SK-N-SH treated with all-trans-retinoic acid at 6 μM for 48 hours (cell line): Measurements from ENCODE around the gene PTPRG.
A peak's percentile ranks its signal among the peaks of the same experiment; 100 is the strongest.

Source experiments
- ATAC-seq: fragments of 200-7000 bp; cut with Tn5 transposase; 3 replicates; pipeline ENCODE4 v1.9.1; 2020; ENCODE audit warnings: mild to moderate bottlenecking, moderate library complexity
- ARNTL ChIP-seq: fragments of 450-650 bp; formaldehyde crosslinking; IDR thresholded peaks from 2 replicates; pipeline ENCODE4 v1.5.0; 2020; ENCODE audit warnings: low read depth, mild to moderate bottlenecking, moderate library complexity, borderline replicate concordance
- CSDC2 ChIP-seq: fragments of 250-450 bp; sonication (Bioruptor Pico); IDR thresholded peaks from 2 replicates; pipeline ENCODE4 v1.5.0; 2020; ENCODE audit warnings: mild to moderate bottlenecking, moderate library complexity
- ESRRG ChIP-seq: fragments of 250-450 bp; sonication (Bioruptor Pico); IDR thresholded peaks from 2 replicates; pipeline ENCODE4 v1.6.1; 2021; ENCODE audit warnings: mild to moderate bottlenecking
- GLIS3 ChIP-seq: fragments of 250-450 bp; sonication (Bioruptor Pico); IDR thresholded peaks from 2 replicates; pipeline ENCODE4 v1.5.0; 2020; ENCODE audit warnings: mild to moderate bottlenecking, moderate library complexity
- ISL1 ChIP-seq: fragments of 250-450 bp; sonication (Bioruptor Pico); IDR thresholded peaks from 2 replicates; pipeline ENCODE4 v2.1.2; 2022; ENCODE audit warnings: mild to moderate bottlenecking, moderate library complexity
- OSR1 ChIP-seq: fragments of 250-450 bp; sonication (Bioruptor Pico); IDR thresholded peaks from 2 replicates; pipeline ENCODE4 v1.8.0; 2022; ENCODE audit warnings: moderate library complexity, mild to moderate bottlenecking, inconsistent platforms
- PPARA ChIP-seq: fragments of 250-450 bp; sonication (Bioruptor Pico); IDR thresholded peaks from 2 replicates; pipeline ENCODE4 v1.5.0; 2020; ENCODE audit warnings: mild to moderate bottlenecking, borderline replicate concordance
- RARB ChIP-seq: fragments of 250-450 bp; sonication (Bioruptor Pico); IDR thresholded peaks from 2 replicates; pipeline ENCODE4 v1.8.0; 2021; ENCODE audit warnings: mild to moderate bottlenecking, moderate library complexity
- SNAI2 ChIP-seq: fragments of 250-450 bp; sonication (Bioruptor Pico); IDR thresholded peaks from 2 replicates; pipeline ENCODE4 v1.5.0; 2020; ENCODE audit warnings: mild to moderate bottlenecking, moderate library complexity
- TCF4 ChIP-seq: fragments of 250-450 bp; sonication (Bioruptor Pico); IDR thresholded peaks from 2 replicates; pipeline ENCODE4 v1.8.0; 2021; ENCODE audit warnings: mild to moderate bottlenecking, moderate library complexity, borderline replicate concordance
- TOX ChIP-seq: fragments of 250-450 bp; sonication (Bioruptor Pico); IDR thresholded peaks from 2 replicates; pipeline ENCODE4 v1.8.0; 2021; ENCODE audit warnings: mild to moderate bottlenecking, moderate library complexity, borderline replicate concordance
- ZC3H10 ChIP-seq: fragments of 250-450 bp; sonication (Bioruptor Pico); IDR thresholded peaks from 2 replicates; pipeline ENCODE4 v1.5.1; 2021; ENCODE audit warnings: mild to moderate bottlenecking, moderate library complexity
- ZNF70 ChIP-seq: fragments of 450-650 bp; formaldehyde crosslinking; IDR thresholded peaks from 2 replicates; pipeline ENCODE4 v1.5.0; 2020; ENCODE audit warnings: mild to moderate bottlenecking, moderate library complexity
- ZNF8 ChIP-seq: fragments of 450-650 bp; formaldehyde crosslinking; IDR thresholded peaks from 2 replicates; pipeline ENCODE4 v1.5.0; 2020; ENCODE audit warnings: mild to moderate bottlenecking, moderate library complexity
- TF ChIP-seq, protein P1 (sequence below): fragments of 250-450 bp; sonication (Bioruptor Pico); IDR thresholded peaks from 2 replicates; pipeline ENCODE4 v1.8.0; 2020; ENCODE audit warnings: mild to moderate bottlenecking, moderate library complexity, borderline replicate concordance
- TF ChIP-seq, protein P2 (sequence below): fragments of 250-450 bp; sonication (Bioruptor Pico); IDR thresholded peaks from 2 replicates; pipeline ENCODE4 v1.5.0; 2020; ENCODE audit warnings: mild to moderate bottlenecking, moderate library complexity
- TF ChIP-seq, protein P3 (sequence below): fragments of 250-450 bp; sonication (Bioruptor Pico); IDR thresholded peaks from 2 replicates; pipeline ENCODE4 v1.5.1; 2020; ENCODE audit warnings: low read depth, mild to moderate bottlenecking, moderate library complexity
- TF ChIP-seq, protein P4 (sequence below): fragments of 250-450 bp; sonication (Bioruptor Pico); IDR thresholded peaks from 2 replicates; pipeline ENCODE4 v1.8.0; 2021; ENCODE audit warnings: low read depth, mild to moderate bottlenecking, moderate library complexity, borderline replicate concordance

Gene PTPRG

DNA sequence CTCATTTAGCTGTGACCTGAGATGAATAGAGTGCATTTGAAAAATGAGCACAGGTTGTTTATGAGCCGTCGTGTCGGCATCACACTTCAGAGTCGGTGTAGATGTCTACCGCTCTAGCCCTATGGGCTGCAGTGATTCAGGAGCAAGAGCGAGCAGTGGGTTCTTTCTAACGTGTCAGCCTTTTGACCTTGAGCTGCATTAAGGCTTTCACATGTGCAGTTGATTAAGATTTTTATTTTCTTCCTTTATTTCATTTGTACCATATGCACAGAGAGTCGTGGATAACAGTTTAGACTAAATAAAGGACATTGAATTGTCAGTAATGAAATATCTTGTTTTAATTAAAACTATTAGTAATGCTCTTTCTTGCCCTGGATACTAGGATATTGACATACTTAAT is 368.2 kb downstream of the PTPRG start:
- TF ChIP-seq TCF4 (peak; percentile 88), SNAI2 (CRISPR knock-in tag) (no peak)
- no peak for ATAC-seq

DNA sequence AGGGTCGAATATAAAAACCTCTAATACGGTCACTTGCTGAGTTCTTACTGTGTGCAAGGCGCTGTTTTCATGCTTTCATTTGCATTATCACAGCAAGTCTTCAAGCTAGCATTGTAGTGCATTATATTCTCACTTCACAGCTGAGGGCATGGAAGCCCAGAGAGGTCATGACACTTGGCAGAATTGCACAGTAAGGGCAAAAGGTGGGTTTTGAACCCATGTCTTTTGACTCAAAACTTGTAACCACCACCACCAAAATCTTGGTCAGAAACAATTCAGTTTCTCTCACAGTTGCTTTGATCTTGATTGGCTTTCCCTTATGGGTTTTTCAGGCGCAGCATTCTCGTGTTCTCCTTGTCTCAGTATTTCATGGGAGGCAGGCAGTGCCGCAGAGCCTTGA is 371.1 kb downstream of the PTPRG start:
- no peak for ATAC-seq
- TF ChIP-seq, protein P1, sequence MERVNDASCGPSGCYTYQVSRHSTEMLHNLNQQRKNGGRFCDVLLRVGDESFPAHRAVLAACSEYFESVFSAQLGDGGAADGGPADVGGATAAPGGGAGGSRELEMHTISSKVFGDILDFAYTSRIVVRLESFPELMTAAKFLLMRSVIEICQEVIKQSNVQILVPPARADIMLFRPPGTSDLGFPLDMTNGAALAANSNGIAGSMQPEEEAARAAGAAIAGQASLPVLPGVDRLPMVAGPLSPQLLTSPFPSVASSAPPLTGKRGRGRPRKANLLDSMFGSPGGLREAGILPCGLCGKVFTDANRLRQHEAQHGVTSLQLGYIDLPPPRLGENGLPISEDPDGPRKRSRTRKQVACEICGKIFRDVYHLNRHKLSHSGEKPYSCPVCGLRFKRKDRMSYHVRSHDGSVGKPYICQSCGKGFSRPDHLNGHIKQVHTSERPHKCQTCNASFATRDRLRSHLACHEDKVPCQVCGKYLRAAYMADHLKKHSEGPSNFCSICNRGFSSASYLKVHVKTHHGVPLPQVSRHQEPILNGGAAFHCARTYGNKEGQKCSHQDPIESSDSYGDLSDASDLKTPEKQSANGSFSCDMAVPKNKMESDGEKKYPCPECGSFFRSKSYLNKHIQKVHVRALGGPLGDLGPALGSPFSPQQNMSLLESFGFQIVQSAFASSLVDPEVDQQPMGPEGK (CRISPR knock-in tag) = no peak
- TF ChIP-seq ZNF70 (CRISPR knock-in tag) = no peak
- TF ChIP-seq RARB (CRISPR knock-in tag) = no peak

DNA sequence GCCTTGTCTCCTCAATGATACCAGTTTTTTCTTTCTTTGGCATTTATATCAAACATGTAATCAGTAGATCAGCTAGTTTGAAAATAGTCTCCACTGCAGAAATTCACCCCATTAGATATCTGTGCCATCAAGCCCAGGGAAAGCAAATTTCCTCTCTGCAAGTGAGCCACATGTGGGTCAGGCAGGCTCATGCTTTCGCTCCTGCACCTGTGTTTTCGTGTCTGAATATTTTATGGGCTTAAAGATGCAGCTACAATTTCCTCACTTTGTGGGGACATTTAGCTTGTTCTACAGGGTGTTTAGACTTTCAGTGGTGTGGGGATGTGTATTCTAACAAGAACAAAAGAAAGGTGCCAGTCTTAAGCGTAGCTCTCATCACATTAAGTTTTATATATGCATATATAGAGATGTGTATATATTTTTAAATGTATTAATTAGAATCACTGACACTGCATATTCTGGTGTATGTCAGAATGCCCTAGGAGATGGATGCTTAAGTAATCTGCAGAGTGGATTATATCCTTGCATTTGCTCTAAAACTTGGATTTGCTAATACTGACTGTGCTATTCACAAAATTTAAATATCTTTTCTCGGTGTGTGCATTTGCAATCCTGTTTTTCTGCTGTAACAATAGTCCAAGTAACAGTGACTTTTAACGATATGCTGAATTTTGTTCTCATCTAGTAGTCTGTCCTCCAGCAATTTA is 372.6 kb downstream of the PTPRG start:
- no peak for ATAC-seq
- TF ChIP-seq ZNF70 (CRISPR knock-in tag) (no peak), ZC3H10 (CRISPR knock-in tag) (no peak), ARNTL (CRISPR knock-in tag) (no peak), OSR1 (CRISPR knock-in tag) (no peak), ZNF8 (no peak), PPARA (CRISPR knock-in tag) (no peak), CSDC2 (CRISPR knock-in tag) (no peak), TCF4 (no peak), ISL1 (no peak), TOX (no peak)
- TF ChIP-seq, protein P1 (CRISPR knock-in tag) = no peak
- TF ChIP-seq, protein P2, sequence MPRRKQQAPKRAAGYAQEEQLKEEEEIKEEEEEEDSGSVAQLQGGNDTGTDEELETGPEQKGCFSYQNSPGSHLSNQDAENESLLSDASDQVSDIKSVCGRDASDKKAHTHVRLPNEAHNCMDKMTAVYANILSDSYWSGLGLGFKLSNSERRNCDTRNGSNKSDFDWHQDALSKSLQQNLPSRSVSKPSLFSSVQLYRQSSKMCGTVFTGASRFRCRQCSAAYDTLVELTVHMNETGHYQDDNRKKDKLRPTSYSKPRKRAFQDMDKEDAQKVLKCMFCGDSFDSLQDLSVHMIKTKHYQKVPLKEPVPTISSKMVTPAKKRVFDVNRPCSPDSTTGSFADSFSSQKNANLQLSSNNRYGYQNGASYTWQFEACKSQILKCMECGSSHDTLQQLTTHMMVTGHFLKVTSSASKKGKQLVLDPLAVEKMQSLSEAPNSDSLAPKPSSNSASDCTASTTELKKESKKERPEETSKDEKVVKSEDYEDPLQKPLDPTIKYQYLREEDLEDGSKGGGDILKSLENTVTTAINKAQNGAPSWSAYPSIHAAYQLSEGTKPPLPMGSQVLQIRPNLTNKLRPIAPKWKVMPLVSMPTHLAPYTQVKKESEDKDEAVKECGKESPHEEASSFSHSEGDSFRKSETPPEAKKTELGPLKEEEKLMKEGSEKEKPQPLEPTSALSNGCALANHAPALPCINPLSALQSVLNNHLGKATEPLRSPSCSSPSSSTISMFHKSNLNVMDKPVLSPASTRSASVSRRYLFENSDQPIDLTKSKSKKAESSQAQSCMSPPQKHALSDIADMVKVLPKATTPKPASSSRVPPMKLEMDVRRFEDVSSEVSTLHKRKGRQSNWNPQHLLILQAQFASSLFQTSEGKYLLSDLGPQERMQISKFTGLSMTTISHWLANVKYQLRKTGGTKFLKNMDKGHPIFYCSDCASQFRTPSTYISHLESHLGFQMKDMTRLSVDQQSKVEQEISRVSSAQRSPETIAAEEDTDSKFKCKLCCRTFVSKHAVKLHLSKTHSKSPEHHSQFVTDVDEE (CRISPR knock-in tag) = no peak
- TF ChIP-seq, protein P3, sequence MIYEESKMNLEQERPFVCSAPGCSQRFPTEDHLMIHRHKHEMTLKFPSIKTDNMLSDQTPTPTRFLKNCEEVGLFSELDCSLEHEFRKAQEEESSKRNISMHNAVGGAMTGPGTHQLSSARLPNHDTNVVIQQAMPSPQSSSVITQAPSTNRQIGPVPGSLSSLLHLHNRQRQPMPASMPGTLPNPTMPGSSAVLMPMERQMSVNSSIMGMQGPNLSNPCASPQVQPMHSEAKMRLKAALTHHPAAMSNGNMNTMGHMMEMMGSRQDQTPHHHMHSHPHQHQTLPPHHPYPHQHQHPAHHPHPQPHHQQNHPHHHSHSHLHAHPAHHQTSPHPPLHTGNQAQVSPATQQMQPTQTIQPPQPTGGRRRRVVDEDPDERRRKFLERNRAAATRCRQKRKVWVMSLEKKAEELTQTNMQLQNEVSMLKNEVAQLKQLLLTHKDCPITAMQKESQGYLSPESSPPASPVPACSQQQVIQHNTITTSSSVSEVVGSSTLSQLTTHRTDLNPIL (CRISPR knock-in tag) = no peak
- TF ChIP-seq, protein P4, sequence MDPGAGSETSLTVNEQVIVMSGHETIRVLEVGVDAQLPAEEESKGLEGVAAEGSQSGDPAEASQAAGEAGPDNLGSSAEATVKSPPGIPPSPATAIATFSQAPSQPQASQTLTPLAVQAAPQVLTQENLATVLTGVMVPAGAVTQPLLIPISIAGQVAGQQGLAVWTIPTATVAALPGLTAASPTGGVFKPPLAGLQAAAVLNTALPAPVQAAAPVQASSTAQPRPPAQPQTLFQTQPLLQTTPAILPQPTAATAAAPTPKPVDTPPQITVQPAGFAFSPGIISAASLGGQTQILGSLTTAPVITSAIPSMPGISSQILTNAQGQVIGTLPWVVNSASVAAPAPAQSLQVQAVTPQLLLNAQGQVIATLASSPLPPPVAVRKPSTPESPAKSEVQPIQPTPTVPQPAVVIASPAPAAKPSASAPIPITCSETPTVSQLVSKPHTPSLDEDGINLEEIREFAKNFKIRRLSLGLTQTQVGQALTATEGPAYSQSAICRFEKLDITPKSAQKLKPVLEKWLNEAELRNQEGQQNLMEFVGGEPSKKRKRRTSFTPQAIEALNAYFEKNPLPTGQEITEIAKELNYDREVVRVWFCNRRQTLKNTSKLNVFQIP = no peak

DNA sequence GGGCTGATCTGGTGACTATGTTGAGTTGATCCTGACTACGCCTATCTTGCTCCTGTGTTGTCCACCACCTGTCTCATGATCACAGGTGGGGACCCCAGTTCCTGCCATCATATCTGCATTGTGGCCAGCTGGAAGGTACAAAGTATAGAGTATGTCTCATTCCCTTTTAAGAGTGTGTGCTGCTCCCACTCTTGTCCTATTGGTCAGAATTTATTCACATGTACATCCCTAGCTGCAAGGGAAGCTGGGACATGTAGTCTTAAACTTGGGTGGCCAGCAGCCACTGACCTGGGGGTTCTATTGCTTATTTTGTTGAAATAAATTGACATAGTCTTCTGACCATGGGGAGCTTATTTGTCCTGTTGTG is 373.1 kb downstream of the PTPRG start:
- TF ChIP-seq, protein P4 = no peak
- no peak for TF ChIP-seq ESRRG
- TF ChIP-seq ZNF8 = no peak
- no peak for TF ChIP-seq ZNF70 (CRISPR knock-in tag)
- TF ChIP-seq GLIS3 (CRISPR knock-in tag) = no peak
- no peak for TF ChIP-seq TOX
- no peak for TF ChIP-seq CSDC2 (CRISPR knock-in tag)
- no peak for TF ChIP-seq PPARA (CRISPR knock-in tag)
- no peak for TF ChIP-seq SNAI2 (CRISPR knock-in tag)
- no peak for ATAC-seq
